ENCODE data around the gene GPAT3.

Gene GPAT3

GRCh38 chr4:83516042-83516772 is 19.7 kb upstream of the GPAT3 start:
- POLR2A ChIA-PET, result no interaction called here
- Histone ChIP-seq H3K9me3 (ENCODE audit: control insufficient read depth, insufficient read depth, low read depth, low read length) (no peaks in the 10 kb centered on the region), H3K36me3 (ENCODE audit: control insufficient read depth in 2 of 2, insufficient read depth in 1 of 2, low read length in 2 of 2) (no peaks in the 10 kb centered on the region), H3K4me3 (ENCODE audit: low read depth, low read length) (no peak overlapping the region), H3K27ac (ENCODE audit: extremely low read depth, low read depth, low read length) (no peak overlapping the region), H3K4me1 (ENCODE audit: control insufficient read depth, insufficient read depth, low read length) (no peaks in the 10 kb centered on the region)
- no peak for TF ChIP-seq MZF1 (tag by site-specific recombination; IDR thresholded peaks at IDR 0.05; ENCODE audit: borderline replicate concordance)
- TF ChIP-seq ZNF707 (tag by site-specific recombination; IDR thresholded peaks at IDR 0.05), result no peak
- no peak for TF ChIP-seq ZEB2 (tag by site-specific recombination; IDR thresholded peaks at IDR 0.05)
- no peak for TF ChIP-seq ZBTB48 (tag by site-specific recombination; IDR thresholded peaks at IDR 0.05)
- no peak for TF ChIP-seq ZBTB17 (tag by site-specific recombination; IDR thresholded peaks at IDR 0.05)
- no peak for TF ChIP-seq ZNF658 (tag by site-specific recombination; IDR thresholded peaks at IDR 0.05)
- TF ChIP-seq ZNF514 (tag by site-specific recombination; IDR thresholded peaks at IDR 0.05), result no peak
- TF ChIP-seq ZNF426 (tag by site-specific recombination; IDR thresholded peaks at IDR 0.05), result no peak
- TF ChIP-seq INSM2 (tag by site-specific recombination; IDR thresholded peaks at IDR 0.05), result no peak
- no peak for TF ChIP-seq ZNF704 (tag by site-specific recombination; IDR thresholded peaks at IDR 0.05)
- no peak for TF ChIP-seq ZNF169 (tag by site-specific recombination; IDR thresholded peaks at IDR 0.05)
- TF ChIP-seq ZIC2 (tag by site-specific recombination; IDR thresholded peaks at IDR 0.05), result no peak
- no peak for TF ChIP-seq MEIS1 (CRISPR knock-in tag; IDR thresholded peaks at IDR 0.05; ENCODE audit: borderline replicate concordance)
- TF ChIP-seq ZNF221 (tag by site-specific recombination; IDR thresholded peaks at IDR 0.05; ENCODE audit: borderline replicate concordance), result no peak
- no peak for TF ChIP-seq SP3 (tag by site-specific recombination; IDR thresholded peaks at IDR 0.05)
- no peak for TF ChIP-seq ZNF362 (tag by site-specific recombination; IDR thresholded peaks at IDR 0.05)
- CTCF ChIA-PET, result no interaction called here

GRCh38 chr4:83522239-83522638 is 13.7 kb upstream of the GPAT3 start:
- Histone ChIP-seq H3K27ac (ENCODE audit: extremely low read depth, low read depth, low read length) (no peak overlapping the region), H3K9me3 (ENCODE audit: control insufficient read depth, insufficient read depth, low read depth, low read length) (no peaks in the 10 kb centered on the region), H3K4me3 (ENCODE audit: low read depth, low read length) (no peak overlapping the region), H3K4me1 (ENCODE audit: control insufficient read depth, insufficient read depth, low read length) (no peaks in the 10 kb centered on the region), H3K36me3 (ENCODE audit: control insufficient read depth in 2 of 2, insufficient read depth in 1 of 2, low read length in 2 of 2) (no peaks in the 10 kb centered on the region)
- CTCF ChIA-PET, result no interaction called here
- POLR2A ChIA-PET, result no interaction called here
- TF ChIP-seq ZNF600 (tag by site-specific recombination; IDR thresholded peaks at IDR 0.05) (no peak), SCRT2 (tag by site-specific recombination; IDR thresholded peaks at IDR 0.05) (no peak), ZNF155 (tag by site-specific recombination; IDR thresholded peaks at IDR 0.05) (no peak), ZNF292 (tag by site-specific recombination; IDR thresholded peaks at IDR 0.05; ENCODE audit: borderline replicate concordance, low read depth) (no peak), ZNF26 (tag by site-specific recombination; IDR thresholded peaks at IDR 0.05) (no peak), ZNF2 (tag by site-specific recombination; IDR thresholded peaks at IDR 0.05) (no peak), ZBTB11 (tag by site-specific recombination; conservative IDR thresholded peaks at IDR 0.05; ENCODE audit: low read depth) (no peak), KLF17 (tag by site-specific recombination; IDR thresholded peaks at IDR 0.05) (no peak)
